ENCODE results near the gene ACBD6.

ACBD6 gene

DNA sequence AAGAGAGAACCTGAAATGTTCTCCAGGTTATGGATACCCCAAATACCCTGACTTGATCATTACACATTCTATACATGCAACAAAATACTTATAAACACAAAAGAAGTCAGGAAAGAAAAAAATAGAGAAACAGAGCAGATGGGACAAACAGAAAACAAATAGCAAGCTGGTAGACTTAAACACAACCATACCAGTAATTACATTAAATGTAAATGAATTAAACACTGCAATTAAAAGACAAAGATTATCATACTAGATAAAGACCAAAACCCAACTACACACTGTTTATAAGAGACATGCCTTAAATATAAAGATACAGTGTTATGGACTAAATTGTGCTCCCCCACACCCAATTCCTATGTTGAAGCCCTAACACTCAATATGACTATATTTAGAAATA is 117.2 kb downstream of the ACBD6 start:
- peaks cover 0 to 6% (median 0%) of the 10 kb centered on the region in 3 donors for H3K36me3 ChIP-seq
- intact Hi-C loops (cut with DNase I; ENCODE audit: low total_unique reads), result no loop called here
- no peak for DNase-seq
- H3K9me3 ChIP-seq, result peaks cover 0 to 49% (median 18%) of the 10 kb centered on the region in 3 donors
- H3K27me3 ChIP-seq, result no peaks in the 10 kb centered on the region
- TF ChIP-seq, protein P1, sequence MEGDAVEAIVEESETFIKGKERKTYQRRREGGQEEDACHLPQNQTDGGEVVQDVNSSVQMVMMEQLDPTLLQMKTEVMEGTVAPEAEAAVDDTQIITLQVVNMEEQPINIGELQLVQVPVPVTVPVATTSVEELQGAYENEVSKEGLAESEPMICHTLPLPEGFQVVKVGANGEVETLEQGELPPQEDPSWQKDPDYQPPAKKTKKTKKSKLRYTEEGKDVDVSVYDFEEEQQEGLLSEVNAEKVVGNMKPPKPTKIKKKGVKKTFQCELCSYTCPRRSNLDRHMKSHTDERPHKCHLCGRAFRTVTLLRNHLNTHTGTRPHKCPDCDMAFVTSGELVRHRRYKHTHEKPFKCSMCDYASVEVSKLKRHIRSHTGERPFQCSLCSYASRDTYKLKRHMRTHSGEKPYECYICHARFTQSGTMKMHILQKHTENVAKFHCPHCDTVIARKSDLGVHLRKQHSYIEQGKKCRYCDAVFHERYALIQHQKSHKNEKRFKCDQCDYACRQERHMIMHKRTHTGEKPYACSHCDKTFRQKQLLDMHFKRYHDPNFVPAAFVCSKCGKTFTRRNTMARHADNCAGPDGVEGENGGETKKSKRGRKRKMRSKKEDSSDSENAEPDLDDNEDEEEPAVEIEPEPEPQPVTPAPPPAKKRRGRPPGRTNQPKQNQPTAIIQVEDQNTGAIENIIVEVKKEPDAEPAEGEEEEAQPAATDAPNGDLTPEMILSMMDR (IDR thresholded peaks at IDR 0.05), result no peak
- no peak overlapping the region for H3K4me3 ChIP-seq
- H3K27ac ChIP-seq, result no peak overlapping the region
- H3K4me1 ChIP-seq, result no peaks in the 10 kb centered on the region

DNA sequence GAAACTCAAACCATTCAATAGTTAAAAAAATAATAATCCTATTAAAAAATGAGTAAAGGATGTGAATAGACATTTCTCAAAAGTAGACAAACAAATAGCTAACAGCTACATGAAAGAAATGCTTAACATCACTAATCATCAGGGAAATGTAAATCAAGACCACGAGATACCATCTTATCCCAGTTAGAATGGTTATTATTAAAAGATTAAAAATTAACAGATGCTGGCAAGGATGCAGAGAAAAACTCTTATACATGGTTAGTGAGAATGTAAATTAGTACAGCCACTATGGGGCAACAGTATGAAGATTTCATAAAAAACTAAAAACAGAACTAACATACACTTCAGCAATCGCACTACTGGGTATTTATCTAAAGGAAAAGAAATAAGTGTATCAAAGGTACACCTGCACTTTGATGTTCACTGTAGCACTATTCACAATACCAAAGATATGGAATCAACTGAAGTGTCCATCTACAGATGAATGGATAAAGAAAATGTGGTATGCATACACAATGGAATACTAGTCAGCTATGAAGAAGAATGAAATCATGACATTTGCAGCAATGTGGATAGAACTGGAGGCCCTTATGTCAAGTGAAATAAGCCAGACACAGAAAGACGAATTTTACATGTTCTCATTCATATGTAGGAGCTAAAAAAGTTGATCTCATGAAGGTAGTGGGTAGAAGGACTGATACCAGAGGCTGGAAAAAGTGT is 117.9 kb downstream of the ACBD6 start:
- peaks cover 0 to 56% (median 25%) of the 10 kb centered on the region in 3 donors for H3K9me3 ChIP-seq
- no peaks in the 10 kb centered on the region for H3K4me1 ChIP-seq
- no peak for DNase-seq
- intact Hi-C loops (cut with DNase I; ENCODE audit: low total_unique reads), result no loop called here
- H3K27me3 ChIP-seq, result no peaks in the 10 kb centered on the region
- peaks cover 0 to 6% (median 0%) of the 10 kb centered on the region in 3 donors for H3K36me3 ChIP-seq
- H3K4me3 ChIP-seq, result no peak overlapping the region
- no peak overlapping the region for H3K27ac ChIP-seq
- TF ChIP-seq, protein P1 (IDR thresholded peaks at IDR 0.05), result no peak

GRCh38 chr1:180382326-180383115 is 119.9 kb downstream of the ACBD6 start:
- H3K9me3 ChIP-seq, result peaks cover 5 to 66% (median 25%) of the 10 kb centered on the region in 3 donors
- intact Hi-C loops (cut with DNase I; ENCODE audit: low total_unique reads), result no loop called here
- H3K27ac ChIP-seq, result no peak overlapping the region
- no peak for DNase-seq
- H3K4me3 ChIP-seq, result no peak overlapping the region
- no peaks in the 10 kb centered on the region for H3K27me3 ChIP-seq
- H3K4me1 ChIP-seq, result no peaks in the 10 kb centered on the region
- TF ChIP-seq, protein P1 (IDR thresholded peaks at IDR 0.05), result no peak
- H3K36me3 ChIP-seq, result peaks cover 0 to 6% (median 5%) of the 10 kb centered on the region in 3 donors

GRCh38 chr1:180381184-180381580 is 121.2 kb downstream of the ACBD6 start:
- Histone ChIP-seq H3K4me3 (no peak overlapping the region), H3K27ac (no peak overlapping the region), H3K9me3 (peaks cover 5 to 62% (median 25%) of the 10 kb centered on the region in 3 donors), H3K36me3 (peaks cover 0 to 6% (median 5%) of the 10 kb centered on the region in 3 donors), H3K4me1 (no peaks in the 10 kb centered on the region), H3K27me3 (no peaks in the 10 kb centered on the region)
- DNase-seq, result no peak
- TF ChIP-seq, protein P1 (IDR thresholded peaks at IDR 0.05), result no peak
- intact Hi-C loops (cut with DNase I; ENCODE audit: low total_unique reads), result no loop called here

DNA sequence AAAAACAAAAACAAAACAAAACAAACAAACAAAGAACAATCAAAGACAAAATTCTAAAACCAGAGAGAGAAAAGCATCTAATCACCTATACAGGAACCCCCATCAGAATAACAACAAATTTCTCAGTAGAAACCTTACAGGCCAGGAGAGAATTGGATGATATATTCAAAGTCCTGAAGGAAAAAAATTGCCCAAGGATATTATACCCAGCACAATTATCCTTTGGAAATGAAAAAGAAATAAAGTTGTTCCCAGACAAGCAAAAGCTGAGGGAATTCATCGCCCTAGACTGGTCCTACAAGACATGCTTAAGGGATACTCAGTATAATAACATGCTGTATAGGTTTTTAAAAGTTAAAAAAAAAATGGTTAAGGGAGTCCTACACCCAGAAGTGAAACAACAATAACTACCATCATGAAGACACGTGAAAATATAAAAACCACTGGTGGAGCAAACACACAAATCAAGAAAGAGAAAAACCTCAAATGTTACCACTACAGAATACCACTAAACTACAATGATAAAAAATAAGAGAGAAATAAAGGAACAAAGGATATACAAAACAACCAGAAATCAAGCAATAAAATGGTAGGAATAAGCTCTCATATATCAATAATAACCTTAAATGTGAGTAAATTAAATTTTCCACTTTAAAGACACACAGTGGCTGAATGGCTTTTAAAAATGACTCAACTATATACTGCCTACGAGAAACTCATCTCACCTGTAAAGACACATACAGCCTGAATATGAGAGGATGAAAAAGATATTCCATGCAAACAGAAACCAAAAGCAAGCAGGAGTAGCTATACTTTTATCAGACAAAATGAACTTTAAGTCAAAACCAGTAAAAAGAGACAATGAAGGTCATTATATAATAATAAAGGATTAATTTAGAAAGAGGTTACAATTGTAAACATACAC is 121.9 kb downstream of the ACBD6 start:
- Histone ChIP-seq H3K36me3 (peaks cover 0 to 6% (median 5%) of the 10 kb centered on the region in 3 donors), H3K27ac (no peak overlapping the region), H3K4me1 (no peaks in the 10 kb centered on the region), H3K4me3 (no peak overlapping the region), H3K9me3 (peaks cover 5 to 55% (median 21%) of the 10 kb centered on the region in 3 donors), H3K27me3 (no peaks in the 10 kb centered on the region)
- intact Hi-C loops (cut with DNase I; ENCODE audit: low total_unique reads), result no loop called here
- no peak for DNase-seq
- TF ChIP-seq, protein P1 (IDR thresholded peaks at IDR 0.05), result no peak
